HCT116 (cell line): Measurements from ENCODE around the gene PCP2. TPM values are rescaled to one million over a fixed set of nuclear protein-coding genes. Genes with fewer than 3 reads are reported as not detected.

Source experiments
- ATAC-seq: fragments of 200-7000 bp; cut with Tn5 transposase; 2 replicates; pipeline ENCODE4 v1.9.1; 2020; ENCODE audit warnings: mild to moderate bottlenecking, moderate library complexity
- BruUV-seq: library from RNA; stranded (reverse); fragments of 400-500 nt; replicated peaks from 2 replicates; lab custom pipeline; 2021; lab: Mats Ljungman, UMichigan
- CTCF ChIA-PET: fragments of 300-600 bp; sonication (Branson Sonifier 250); formaldehyde crosslinking; loops from one replicate; lab custom pipeline; 2021; ENCODE audit warnings: antibody characterized with exemption; lab: Charles Lee
- POLR2A ChIA-PET: fragments of 300-600, 350-600 bp; sonication (Branson Sonifier 250); formaldehyde crosslinking; loops from one replicate; lab custom pipeline; 2021; ENCODE audit warnings: antibody characterized with exemption; lab: Charles Lee
- RAD21 ChIA-PET, 2 experiments: fragments of 300-600 bp; sonication (Branson Sonifier 250); formaldehyde crosslinking; loops; one replicate each; lab custom pipeline; 2023; ENCODE audit warnings: low total read pairs in 2 of 2; ENCODE audit not compliant: uncharacterized antibody in 2 of 2, unreplicated experiment in 2 of 2, low non-redundant PET in 1 of 2; lab: Charles Lee
- DNase-seq: peaks from one replicate; pipeline ENCODE4 v3.0.0-alpha.2; 2010; ENCODE audit warnings: low read depth, low spot score
- H2AFZ ChIP-seq: fragments of 200-600 bp; shearing (Covaris generic), sonication (generic); 2 replicates; pipeline ENCODE4 v1.6.1; 2017; ENCODE audit warnings: low read depth, mixed run types, mixed read lengths, antibody characterized with exemption, low read length; ENCODE audit not compliant: poor library complexity, severe bottlenecking
- H3K27ac ChIP-seq: 2 replicates; pipeline ENCODE4 v1.5.1; 2012; ENCODE audit warnings: low read depth, low read length
- H3K27me3 ChIP-seq: fragments of 200-600 bp; sonication (generic); 2 replicates; pipeline ENCODE4 v1.6.1; 2016; ENCODE audit warnings: mixed run types, low read length, mixed read lengths; ENCODE audit not compliant: insufficient read depth
- H3K36me3 ChIP-seq, 2 experiments: fragments of 200-500 bp in 1 of 2; fragments of 200-600 bp in 1 of 2; sonication (Bioruptor generic) in 1 of 2; sonication (generic) in 1 of 2; 2 replicates each; pipeline versions ENCODE4 v1.5.1 to v1.6.1; 2014 to 2016; ENCODE audit warnings: low read length in 2 of 2, inconsistent platforms in 1 of 2, mixed read lengths in 1 of 2, mixed run types in 1 of 2; ENCODE audit not compliant: insufficient read depth in 2 of 2, control insufficient read depth in 1 of 2
- H3K4me1 ChIP-seq, 2 experiments: fragments of 200-600 bp in 1 of 2; sonication (generic) in 1 of 2; 2 replicates each; pipeline versions ENCODE4 v1.5.1 to v1.6.1; 2012 to 2017; ENCODE audit warnings: low read length in 2 of 2, inconsistent platforms in 1 of 2, mild to moderate bottlenecking in 1 of 2, mixed read lengths in 1 of 2, mixed run types in 1 of 2, moderate library complexity in 1 of 2; ENCODE audit not compliant: insufficient read depth in 2 of 2, control insufficient read depth in 1 of 2
- H3K4me2 ChIP-seq: fragments of 200-600 bp; sonication (generic); 2 replicates; pipeline ENCODE4 v1.6.1; 2017; ENCODE audit warnings: mixed run types, low read length, mixed read lengths
- H3K4me3 ChIP-seq, 2 experiments: fragments of 200-600 bp in 1 of 2; sonication (generic) in 1 of 2; replicated peaks in 1 of 2; 2 replicates each; pipeline ENCODE4 v1.5.1; 2011 to 2016; ENCODE audit warnings: low read length in 2 of 2, control low read depth in 1 of 2, low read depth in 1 of 2, mild to moderate bottlenecking in 1 of 2, mixed read lengths in 1 of 2, mixed run types in 1 of 2
- H3K79me2 ChIP-seq: fragments of 200-600 bp; sonication (generic); 2 replicates; pipeline ENCODE4 v1.6.1; 2017; ENCODE audit warnings: mild to moderate bottlenecking, mixed run types, low read length, moderate library complexity, mixed read lengths; ENCODE audit not compliant: insufficient read depth
- H3K9ac ChIP-seq: fragments of 200-600 bp; sonication (generic); 2 replicates; pipeline ENCODE4 v1.6.1; 2016; ENCODE audit warnings: low read length, mixed read lengths
- H3K9me2 ChIP-seq: fragments of 200-600 bp; sonication (generic), shearing (Covaris generic); 2 replicates; pipeline ENCODE4 v1.6.1; 2017; ENCODE audit warnings: mixed run types, mild to moderate bottlenecking, moderate library complexity; ENCODE audit not compliant: insufficient read depth
- H3K9me3 ChIP-seq, 2 experiments: fragments of 200-500 bp in 1 of 2; fragments of 200-600 bp in 1 of 2; sonication (Bioruptor generic) in 1 of 2; sonication (generic) in 1 of 2; 2 replicates each; pipeline ENCODE4 v1.6.1; 2014 to 2017; ENCODE audit warnings: low read length in 2 of 2, mixed read lengths in 2 of 2, inconsistent platforms in 1 of 2, low read depth in 1 of 2, mild to moderate bottlenecking in 1 of 2, mixed run types in 1 of 2, moderate library complexity in 1 of 2; ENCODE audit not compliant: control insufficient read depth in 1 of 2, insufficient read depth in 1 of 2
- H4K20me1 ChIP-seq: fragments of 200-600 bp; sonication (generic), shearing (Covaris generic); 2 replicates; pipeline ENCODE4 v1.6.1; 2017; ENCODE audit warnings: mixed run types, mild to moderate bottlenecking, moderate library complexity; ENCODE audit not compliant: insufficient read depth
- CBX3 ChIP-seq: IDR thresholded peaks from 2 replicates; pipeline ENCODE4 v1.6.1; 2012; ENCODE audit warnings: low read depth
- EGR1 ChIP-seq: IDR thresholded peaks from 2 replicates; pipeline ENCODE4 v1.6.1; 2012; ENCODE audit warnings: low read depth
- EZH2phosphoT487 ChIP-seq: fragments of 200-600 bp; IDR thresholded peaks from 2 replicates; pipeline ENCODE4 v1.6.1; 2018; ENCODE audit warnings: antibody characterized with exemption, borderline replicate concordance
- RAD21 ChIP-seq: IDR thresholded peaks from 2 replicates; pipeline ENCODE4 v1.6.1; 2012; ENCODE audit warnings: low read depth, mild to moderate bottlenecking
- YY1 ChIP-seq: IDR thresholded peaks from 2 replicates; pipeline ENCODE4 v1.6.1; 2011; ENCODE audit warnings: low read length, low read depth, moderate library complexity, mild to moderate bottlenecking; ENCODE audit not compliant: insufficient replicate concordance; ENCODE audit errors: extremely low read depth
- ZFX ChIP-seq: fragments of 450-650 bp; IDR thresholded peaks from 2 replicates; pipeline ENCODE4 v1.6.1; 2017
- ZNF274 ChIP-seq: fragments of 200-500 bp; sonication (Bioruptor generic); IDR thresholded peaks from 2 replicates; pipeline ENCODE4 v1.6.1; 2014; ENCODE audit warnings: mild to moderate bottlenecking, low read depth, low read length, inconsistent platforms
- intact Hi-C: fragments of 100-400 bp; cut with micrococcal nuclease; formaldehyde crosslinking; loops from 2 replicates; pipeline ENCODE4 v1.10.0; 2022
- total RNA-seq: library from RNA; stranded (reverse); gene quantifications from one replicate; pipeline ENCODE4 v1.2.1, GENCODE V29; 2021; ENCODE audit not compliant: unreplicated experiment
- TF ChIP-seq, protein P1 (sequence below): IDR thresholded peaks from 2 replicates; pipeline ENCODE4 v1.6.1; 2012

The PCP2 gene
- total RNA-seq, 1 experiment from 2014 or later: 0.32 TPM

DNA sequence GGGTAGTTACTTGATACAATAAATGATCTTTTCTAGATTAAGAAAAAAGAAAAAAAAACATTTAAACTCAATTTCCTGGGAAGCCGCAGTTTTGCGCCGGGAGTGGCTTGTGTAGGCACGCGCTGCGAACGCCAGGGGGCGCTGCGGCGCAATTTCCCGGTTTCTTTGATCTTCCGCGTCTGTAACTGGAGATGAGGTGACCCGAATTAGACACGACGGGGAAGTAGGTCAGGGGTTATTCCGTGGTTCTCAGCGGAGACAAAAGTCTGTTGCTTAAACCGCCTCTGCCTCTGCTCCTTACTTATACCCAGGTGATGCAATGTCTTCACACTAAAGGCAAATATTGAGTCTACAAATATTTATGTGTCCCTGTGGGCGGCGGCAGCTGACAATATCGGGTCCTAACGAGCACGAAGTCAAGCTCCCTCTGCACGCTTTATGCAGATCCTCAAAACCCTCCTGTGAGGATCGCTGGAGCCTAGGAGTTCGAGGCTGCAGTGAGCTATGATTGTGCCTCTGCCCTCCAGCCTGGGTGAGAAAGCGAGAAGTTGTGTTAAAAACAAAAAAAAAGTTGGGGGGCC lies 18.6 kb upstream of the PCP2 start (continued):
- peak; percentile 4; the same call in 1 of the 2 replicates for TF ChIP-seq CBX3
- TF ChIP-seq ZNF274: no peak
- TF ChIP-seq, protein P1, sequence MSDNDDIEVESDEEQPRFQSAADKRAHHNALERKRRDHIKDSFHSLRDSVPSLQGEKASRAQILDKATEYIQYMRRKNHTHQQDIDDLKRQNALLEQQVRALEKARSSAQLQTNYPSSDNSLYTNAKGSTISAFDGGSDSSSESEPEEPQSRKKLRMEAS: peak; percentile 56

DNA sequence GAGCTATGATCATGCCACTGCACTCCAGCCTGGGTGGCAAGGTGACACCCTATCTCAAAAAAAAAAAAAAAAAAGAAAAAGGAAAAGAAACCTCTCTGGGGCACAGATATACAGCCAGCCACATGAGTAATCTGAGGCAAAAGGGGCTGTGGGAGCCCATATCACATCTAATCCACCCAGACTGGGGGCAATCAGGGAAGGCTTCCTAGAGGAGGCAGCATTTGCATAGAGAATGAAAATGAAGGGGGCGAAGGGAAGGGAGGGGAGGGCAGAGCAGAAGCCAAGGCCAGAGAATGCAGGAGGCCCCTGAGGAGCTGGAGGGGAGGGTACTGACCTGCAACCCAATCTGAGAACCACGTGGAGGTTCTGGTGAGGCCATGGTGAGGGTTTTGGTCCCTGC lies 16.6 kb upstream of the PCP2 start:
- DNase-seq (no peak), ATAC-seq (no peak)
- no peaks in the 10 kb centered on the region for H4K20me1 ChIP-seq
- no TSS peak for BruUV-seq
- CTCF ChIA-PET: no interaction called here
- RAD21 ChIA-PET: no interaction called here
- H3K79me2 ChIP-seq: no peaks in the 10 kb centered on the region
- intact Hi-C loops: no loop called here
- no peak overlapping the region for H3K4me3 ChIP-seq
- H3K9me2 ChIP-seq: no peaks in the 10 kb centered on the region
- H3K36me3 ChIP-seq: 0 out of 4 replicates have a peak, but pooled peaks cover 0 to 11% of the 10 kb centered on the region in 2 experiments
- no peak overlapping the region for H2AFZ ChIP-seq
- no peaks in the 10 kb centered on the region for H3K27me3 ChIP-seq
- no peak overlapping the region for H3K9ac ChIP-seq
- H3K4me1 ChIP-seq: peaks cover 3 to 12% of the 10 kb centered on the region in 2 experiments
- H3K9me3 ChIP-seq: no peaks in the 10 kb centered on the region
- H3K27ac ChIP-seq: no peak overlapping the region
- POLR2A ChIA-PET: no interaction called here
- no peak for TF ChIP-seq ZNF274
- no peak overlapping the region for H3K4me2 ChIP-seq

DNA sequence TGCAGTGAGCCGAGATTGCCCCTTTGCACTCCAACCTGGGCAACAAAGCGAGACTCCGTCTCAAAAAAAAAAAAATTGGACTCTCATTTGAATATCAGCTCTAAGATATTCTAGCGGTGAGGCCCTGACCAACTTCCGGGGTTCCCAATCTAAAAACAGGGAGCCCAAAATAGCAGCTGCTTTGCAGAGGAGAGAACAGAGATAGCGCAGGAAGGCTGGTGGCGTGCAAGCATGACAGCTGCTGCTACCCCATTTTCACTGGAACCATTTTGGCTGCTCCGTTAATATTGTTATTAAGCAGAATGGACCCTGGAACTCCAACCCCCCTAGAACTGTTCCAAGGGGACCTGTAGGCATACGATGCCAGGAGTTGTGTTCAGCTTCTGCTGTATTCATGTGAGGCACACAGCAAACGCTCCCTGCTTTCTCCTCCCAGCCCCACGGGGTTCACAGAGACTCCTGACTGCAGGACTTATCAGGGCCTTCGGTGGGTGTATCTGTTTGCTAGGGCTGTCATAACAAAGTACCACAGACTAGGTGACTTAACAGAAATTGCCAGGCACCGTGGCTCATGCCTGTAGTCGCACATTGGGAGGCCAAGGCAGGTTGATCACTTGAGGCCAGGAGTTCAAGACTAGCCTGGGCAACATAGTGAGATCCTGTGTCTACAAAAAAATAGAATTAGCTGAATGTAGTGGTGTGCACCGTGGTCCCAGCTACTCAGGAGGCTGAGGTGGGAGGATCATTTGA lies 14.9 kb upstream of the PCP2 start:
- no peak overlapping the region for H3K9ac ChIP-seq
- ChIA-PET RAD21 (no interaction called here), CTCF (no interaction called here), POLR2A (no interaction called here)
- no peaks in the 10 kb centered on the region for H4K20me1 ChIP-seq
- no peak overlapping the region for H2AFZ ChIP-seq
- ATAC-seq (no peak), DNase-seq (no peak)
- no peaks in the 10 kb centered on the region for H3K79me2 ChIP-seq
- no peak overlapping the region for H3K4me3 ChIP-seq
- BruUV-seq: no TSS peak
- no peak overlapping the region for H3K27ac ChIP-seq
- peaks cover 3 to 17% of the 10 kb centered on the region in 2 experiments for H3K4me1 ChIP-seq
- no peaks in the 10 kb centered on the region for H3K9me3 ChIP-seq
- intact Hi-C loops: no loop called here
- 0 out of 4 replicates have a peak, but pooled peaks cover 0 to 11% of the 10 kb centered on the region in 2 experiments for H3K36me3 ChIP-seq
- TF ChIP-seq YY1: no peak
- TF ChIP-seq CBX3: no peak
- TF ChIP-seq RAD21: no peak
- no peak for TF ChIP-seq ZFX
- no peak for TF ChIP-seq EZH2phosphoT487
- TF ChIP-seq EGR1: no peak
- no peaks in the 10 kb centered on the region for H3K27me3 ChIP-seq
- no peaks in the 10 kb centered on the region for H3K9me2 ChIP-seq
- no peak overlapping the region for H3K4me2 ChIP-seq
